Stromal cell of bone marrow (primary cell): ENCODE results near the gene SCFD1.

Experiments used
- DNase-seq: peaks from one replicate; pipeline ENCODE4 v3.0.0-alpha.2; 2012; ENCODE audit warnings: low read depth

Gene SCFD1

DNA sequence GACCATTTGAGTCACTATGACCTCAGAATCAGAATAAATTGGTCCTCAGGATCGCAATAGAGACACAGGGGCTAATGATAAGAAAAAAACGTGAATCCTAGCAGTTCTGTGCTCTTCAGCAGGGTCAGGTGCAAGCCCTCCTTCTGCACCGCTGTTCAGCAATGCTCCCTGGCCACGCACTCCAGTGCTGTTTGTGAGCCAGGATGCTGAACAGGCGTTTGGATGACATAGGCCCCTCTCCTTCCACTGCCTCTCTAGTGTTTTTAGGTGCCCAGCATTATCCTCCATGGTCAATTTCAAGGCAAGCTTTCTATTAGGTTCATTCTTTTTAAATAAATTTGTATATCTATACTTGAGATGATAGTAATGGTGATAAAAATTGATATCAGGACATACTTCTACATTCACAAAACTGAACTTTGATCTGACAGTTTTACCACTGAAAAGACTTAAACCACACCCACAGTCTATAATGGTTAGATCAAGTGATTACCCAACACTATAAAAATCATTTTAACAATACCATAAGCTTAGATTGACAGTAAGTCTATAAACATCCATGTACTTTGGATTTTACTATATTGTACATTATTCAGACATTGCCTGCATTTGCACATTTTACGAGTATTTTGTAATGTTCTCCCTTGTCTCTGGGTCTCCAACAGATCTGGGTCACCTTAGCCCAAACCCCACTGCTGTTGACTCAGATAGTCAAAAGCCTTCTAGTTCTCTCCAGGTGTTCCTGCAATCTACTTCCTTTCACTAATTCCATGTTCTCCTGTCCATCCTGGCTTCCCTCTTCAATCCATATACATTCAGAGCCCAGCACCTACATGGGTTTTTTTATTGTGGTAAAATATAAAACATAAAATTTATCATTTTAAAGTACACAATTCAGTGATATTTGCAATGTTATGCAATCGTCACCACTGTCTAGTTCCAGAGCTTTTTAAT lies 137.3 kb downstream of the SCFD1 start:
- DNase-seq: no peak

DNA sequence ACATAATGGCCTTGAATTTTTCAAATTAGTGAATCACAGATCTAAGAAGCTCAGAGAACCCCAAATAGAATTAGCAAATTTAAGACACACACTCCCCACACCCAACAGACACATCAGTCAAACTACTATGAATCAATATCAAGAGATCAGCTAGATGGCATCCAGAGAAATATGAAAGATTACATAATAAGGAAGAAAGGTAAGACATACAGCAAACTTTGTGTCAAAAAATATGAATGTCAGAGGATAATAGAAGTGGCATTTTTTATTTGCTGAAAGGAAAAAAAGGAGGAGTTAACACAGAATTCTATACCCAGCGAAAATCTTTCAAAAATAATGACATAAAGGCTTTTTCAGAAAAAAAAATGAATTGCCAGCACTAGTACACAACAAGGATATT lies 141.8 kb downstream of the SCFD1 start:
- DNase-seq: no peak

DNA sequence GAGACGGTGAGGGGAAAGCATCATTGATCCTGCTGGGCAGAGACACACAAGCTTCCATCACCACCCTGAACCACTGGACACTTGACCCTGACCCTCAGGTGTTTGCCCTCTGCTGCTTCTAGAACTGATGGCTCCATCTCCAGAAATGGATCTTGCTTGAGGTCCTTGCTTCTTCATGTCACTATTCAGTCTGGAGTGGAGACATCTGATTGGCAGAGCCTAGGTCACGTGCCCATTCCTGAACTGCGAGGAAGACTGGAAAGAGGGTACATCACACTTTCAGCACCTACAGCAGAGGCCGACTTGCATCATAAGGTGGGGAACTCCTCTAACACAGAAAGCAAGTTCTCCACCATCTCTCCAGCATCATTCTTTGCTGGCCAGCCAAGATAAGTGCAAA lies 145.5 kb downstream of the SCFD1 start:
- DNase-seq: no peak

DNA sequence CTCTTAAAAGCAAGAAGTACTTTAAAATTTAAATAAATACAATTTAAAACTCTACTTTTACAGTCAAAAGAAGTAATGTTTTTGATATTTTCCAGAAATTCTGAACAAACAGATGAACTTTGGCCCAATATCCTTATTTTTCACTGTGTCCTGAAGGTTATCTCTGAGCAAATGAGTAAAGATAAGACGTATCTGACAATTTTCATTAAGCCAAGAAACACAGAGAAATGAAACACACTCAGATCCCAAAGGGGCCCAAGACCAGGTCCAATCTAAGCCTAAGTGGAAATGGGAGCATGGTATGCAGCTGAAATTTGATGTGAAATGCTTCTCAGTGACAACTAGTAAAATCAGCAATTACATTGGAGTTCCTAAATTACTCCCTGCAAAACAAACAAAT lies 146.7 kb downstream of the SCFD1 start:
- DNase-seq: no peak

DNA sequence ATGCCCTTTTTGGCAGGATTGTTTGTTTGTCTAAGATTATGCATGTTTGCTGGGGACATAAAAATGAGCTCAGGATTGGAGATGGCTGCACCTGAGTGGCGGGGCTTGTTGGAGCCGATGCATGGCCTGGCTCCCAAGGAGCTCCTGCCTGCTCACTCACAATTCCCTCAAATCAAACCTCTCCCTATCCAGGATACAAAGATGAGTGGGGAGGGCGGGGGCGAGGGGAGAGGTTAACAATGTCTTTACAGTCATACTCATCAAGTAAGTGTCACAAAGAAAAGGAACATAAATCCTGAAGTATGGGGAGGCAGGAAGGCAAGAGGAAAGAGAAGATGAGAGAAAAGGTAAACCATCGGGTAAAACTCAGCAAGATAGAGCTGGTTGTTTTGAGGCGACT lies 148.3 kb downstream of the SCFD1 start:
- DNase-seq: no peak

DNA sequence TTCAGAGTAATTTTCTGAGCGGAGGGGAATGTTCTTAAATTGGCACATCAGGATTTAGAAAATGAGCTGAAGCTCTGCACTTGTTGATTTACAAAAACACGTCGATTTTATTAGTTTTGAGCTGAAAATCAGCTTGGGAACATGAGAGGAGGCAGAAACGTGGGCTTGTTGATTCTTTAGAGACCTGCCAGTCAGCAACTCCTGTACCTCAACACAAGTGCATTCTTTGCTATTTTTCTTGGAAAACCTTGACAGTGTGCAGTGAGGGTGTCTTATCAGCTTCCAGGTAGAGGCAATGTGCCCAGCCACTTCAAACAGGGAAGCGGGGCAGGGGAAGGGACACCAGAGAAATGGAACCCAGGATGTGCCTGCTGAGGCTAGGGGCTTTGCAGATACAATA lies 149.5 kb downstream of the SCFD1 start:
- DNase-seq: no peak

DNA sequence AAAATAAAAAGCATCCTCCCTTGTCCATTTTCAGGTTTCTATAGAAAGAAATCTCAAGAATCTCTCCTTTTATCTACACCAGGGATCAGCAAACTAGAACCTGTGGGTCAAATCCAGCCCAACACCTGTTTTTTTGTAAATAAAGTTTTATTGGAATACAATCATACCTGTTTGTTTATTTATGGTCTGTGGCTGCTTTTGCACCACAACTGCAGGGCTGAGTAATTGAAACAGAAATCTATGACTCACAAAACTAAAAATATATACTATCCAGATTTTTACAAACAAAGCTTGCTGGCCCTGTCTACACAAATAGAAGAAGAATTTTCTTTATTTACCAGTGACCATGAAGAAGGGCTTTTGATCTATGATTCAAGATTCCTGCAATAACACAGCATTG lies 157.1 kb downstream of the SCFD1 start:
- no peak for DNase-seq
